GM19328 (cell line): ENCODE results near the gene RAB12.
"Not testable (repeated sequence)": the region's sequence is repeated elsewhere in the genome, so short reads cannot be mapped to it uniquely, and the experiment has no call there.

Experiments
- ATAC-seq: cut with Tn5 transposase; IDR thresholded peaks from one replicate; pipeline ENCODE4 v1.9.1; 2021; ENCODE audit warnings: mild to moderate bottlenecking, moderate library complexity; ENCODE audit not compliant: unreplicated experiment

The RAB12 gene

GRCh38 chr18:8611916-8612576, 2.8 kb downstream of the RAB12 start:
- no peak for ATAC-seq

- no peak for ATAC-seq
Observed at GRCh38 chr18:8614875-8615274, 5.6 kb downstream of the RAB12 start.

- ATAC-seq = no peak
Observed at GRCh38 chr18:8615397-8616027, 6.3 kb downstream of the RAB12 start.

- ATAC-seq = no peak
Observed at GRCh38 chr18:8616028-8616401, 6.8 kb downstream of the RAB12 start.

GRCh38 chr18:8617907-8618306, 8.7 kb downstream of the RAB12 start:
- ATAC-seq = no peak

- no peak for ATAC-seq
Observed at GRCh38 chr18:8619041-8619440, 9.8 kb downstream of the RAB12 start.

GRCh38 chr18:8619835-8620577, 10.8 kb downstream of the RAB12 start:
- ATAC-seq = no peak

GRCh38 chr18:8620845-8621244, 11.6 kb downstream of the RAB12 start:
- no peak for ATAC-seq

- not testable (repeated sequence) for ATAC-seq
Observed at GRCh38 chr18:8622625-8623024, 13.4 kb downstream of the RAB12 start.

GRCh38 chr18:8623549-8624106, 14.4 kb downstream of the RAB12 start:
- ATAC-seq = peak; percentile 53

GRCh38 chr18:8625461-8626092, 16.3 kb downstream of the RAB12 start:
- no peak for ATAC-seq

- no peak for ATAC-seq
Observed at GRCh38 chr18:8626414-8627106, 17.3 kb downstream of the RAB12 start.

- ATAC-seq = no peak
Observed at GRCh38 chr18:8627107-8627472, 17.9 kb downstream of the RAB12 start.

GRCh38 chr18:8627540-8627939, 18.3 kb downstream of the RAB12 start:
- no peak for ATAC-seq

- ATAC-seq = no peak
Observed at GRCh38 chr18:8629602-8630001, 20.4 kb downstream of the RAB12 start.

- no peak for ATAC-seq
Observed at GRCh38 chr18:8630546-8630945, 21.3 kb downstream of the RAB12 start.

- ATAC-seq = no peak
Observed at GRCh38 chr18:8631265-8631664, 22.0 kb downstream of the RAB12 start.

- ATAC-seq = no peak
Observed at GRCh38 chr18:8632386-8632785, 23.1 kb downstream of the RAB12 start.

GRCh38 chr18:8634508-8634907, 25.3 kb downstream of the RAB12 start:
- ATAC-seq = no peak

GRCh38 chr18:8635087-8635486, 25.9 kb downstream of the RAB12 start:
- ATAC-seq = no peak

GRCh38 chr18:8639762-8640161, 30.5 kb downstream of the RAB12 start:
- no peak for ATAC-seq
